HG03342 (cell line): ENCODE results near the gene TRIM40.

ENCODE experiments used
- ATAC-seq: cut with Tn5 transposase; IDR thresholded peaks from one replicate; pipeline ENCODE4 v1.9.1; 2021; ENCODE audit warnings: mild to moderate bottlenecking, moderate library complexity; ENCODE audit not compliant: unreplicated experiment

The TRIM40 gene

GRCh38 chr6:30147096-30147495 lies 11.2 kb downstream of the TRIM40 start:
- ATAC-seq: no peak

GRCh38 chr6:30149234-30149633 lies 13.3 kb downstream of the TRIM40 start:
- ATAC-seq: no peak

GRCh38 chr6:30149858-30150550 lies 14.1 kb downstream of the TRIM40 start:
- no peak for ATAC-seq

GRCh38 chr6:30150671-30151395 lies 14.9 kb downstream of the TRIM40 start:
- no peak for ATAC-seq

GRCh38 chr6:30151580-30151979 lies 15.6 kb downstream of the TRIM40 start:
- ATAC-seq: no peak

- ATAC-seq: no peak
Observed at GRCh38 chr6:30152016-30152673, 16.2 kb downstream of the TRIM40 start.

- no peak for ATAC-seq
Observed at GRCh38 chr6:30152910-30153610, 17.1 kb downstream of the TRIM40 start.

- ATAC-seq: no peak
Observed at GRCh38 chr6:30154061-30154460, 18.1 kb downstream of the TRIM40 start.

- ATAC-seq: no peak
Observed at GRCh38 chr6:30154709-30155519, 19.0 kb downstream of the TRIM40 start.

- ATAC-seq: no peak
Observed at GRCh38 chr6:30155520-30156261, 19.8 kb downstream of the TRIM40 start.

- ATAC-seq: no peak
Observed at GRCh38 chr6:30156262-30156599, 20.3 kb downstream of the TRIM40 start.

GRCh38 chr6:30156774-30157173 lies 20.8 kb downstream of the TRIM40 start:
- ATAC-seq: no peak

GRCh38 chr6:30157581-30157980 lies 21.6 kb downstream of the TRIM40 start:
- ATAC-seq: no peak

- no peak for ATAC-seq
Observed at GRCh38 chr6:30157999-30158398, 22.1 kb downstream of the TRIM40 start.

- no peak for ATAC-seq
Observed at GRCh38 chr6:30158475-30159040, 22.6 kb downstream of the TRIM40 start.

GRCh38 chr6:30160008-30160784 lies 24.3 kb downstream of the TRIM40 start:
- no peak for ATAC-seq

- ATAC-seq: no peak
Observed at GRCh38 chr6:30160785-30161531, 25.0 kb downstream of the TRIM40 start, which contains the start of gene TRIM10. TSS of gene TRIM10 (minus strand) at chr6:30161211. CDS start at chr6:30160858, 353 bp downstream.
